HUES48 (cell line): Measurements from ENCODE around the gene PRR33.

Experiments
- H3K27ac ChIP-seq: one replicate; pipeline ENCODE4 v1.7.0; 2013; ENCODE audit warnings: low read depth, low read length, inconsistent platforms
- H3K27me3 ChIP-seq: 2 replicates; pipeline ENCODE4 v1.6.1; 2013; ENCODE audit warnings: mild to moderate bottlenecking, low read length; ENCODE audit not compliant: control insufficient read depth, insufficient read depth
- H3K36me3 ChIP-seq: 2 replicates; pipeline ENCODE4 v1.6.1; 2013; ENCODE audit warnings: low read length; ENCODE audit not compliant: control insufficient read depth, insufficient read depth
- H3K4me1 ChIP-seq: 2 replicates; pipeline ENCODE4 v1.6.1; 2013; ENCODE audit warnings: mild to moderate bottlenecking, low read length; ENCODE audit not compliant: control insufficient read depth, insufficient read depth
- H3K4me3 ChIP-seq: 2 replicates; pipeline ENCODE4 v1.5.1; 2013; ENCODE audit warnings: mild to moderate bottlenecking, low read depth, low read length
- H3K9ac ChIP-seq: 2 replicates; pipeline ENCODE4 v1.6.1; 2013; ENCODE audit warnings: mild to moderate bottlenecking, low read depth, low read length, moderate library complexity
- H3K9me3 ChIP-seq: 2 replicates; pipeline ENCODE4 v1.6.1; 2013; ENCODE audit warnings: low read length; ENCODE audit not compliant: control insufficient read depth, insufficient read depth

PRR33 gene

DNA sequence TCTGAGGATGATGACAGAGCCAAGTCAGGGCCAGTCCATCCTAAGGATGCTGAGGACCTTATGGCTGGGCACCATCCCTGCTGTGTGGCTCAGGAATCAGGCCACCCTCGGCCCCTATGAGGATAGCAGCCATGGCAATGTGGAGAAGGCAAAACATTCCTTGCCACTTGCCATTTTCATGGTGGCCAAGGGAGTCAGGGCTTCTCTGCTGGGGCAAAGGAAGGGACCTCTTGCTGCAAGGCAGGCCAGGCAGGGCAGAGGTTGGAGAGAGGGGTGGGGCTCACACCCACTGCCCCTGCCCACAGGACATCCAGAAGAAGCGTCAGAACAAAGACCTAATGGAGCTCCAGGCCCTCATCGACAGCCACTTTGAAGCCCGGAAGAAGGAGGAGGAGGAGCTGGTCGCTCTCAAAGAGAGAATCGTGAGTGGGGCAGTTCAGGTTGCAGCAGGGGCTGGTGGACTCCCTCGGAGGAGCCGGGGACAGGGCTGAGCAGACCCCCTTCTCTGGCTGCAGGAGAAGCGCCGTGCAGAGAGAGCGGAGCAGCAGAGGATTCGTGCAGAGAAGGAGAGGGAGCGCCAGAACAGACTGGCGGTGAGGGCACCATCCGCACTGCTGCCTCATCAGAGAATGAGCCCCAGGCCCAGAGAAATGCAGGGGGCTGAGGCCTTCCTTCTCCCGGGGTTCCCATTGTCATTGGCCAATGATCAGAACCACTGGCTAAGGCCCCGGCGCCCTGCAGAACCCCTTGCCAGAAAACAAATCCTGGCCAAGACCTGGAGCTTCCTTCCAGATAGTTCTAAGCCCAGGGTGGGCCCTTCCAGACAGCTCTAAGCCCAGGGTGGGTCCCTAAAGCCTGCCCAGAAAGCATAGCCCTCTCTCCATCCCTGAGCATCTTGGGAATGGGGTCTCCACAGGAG lies 42.0 kb upstream of the PRR33 start:
- H3K27me3 ChIP-seq, result no peaks in the 10 kb centered on the region
- H3K36me3 ChIP-seq, result no peaks in the 10 kb centered on the region
- H3K9ac ChIP-seq, result no peak overlapping the region
- no peak overlapping the region for H3K4me3 ChIP-seq
- H3K4me1 ChIP-seq, result no peaks in the 10 kb centered on the region
- H3K9me3 ChIP-seq, result no peaks in the 10 kb centered on the region
- H3K27ac ChIP-seq, result no peak overlapping the region

DNA sequence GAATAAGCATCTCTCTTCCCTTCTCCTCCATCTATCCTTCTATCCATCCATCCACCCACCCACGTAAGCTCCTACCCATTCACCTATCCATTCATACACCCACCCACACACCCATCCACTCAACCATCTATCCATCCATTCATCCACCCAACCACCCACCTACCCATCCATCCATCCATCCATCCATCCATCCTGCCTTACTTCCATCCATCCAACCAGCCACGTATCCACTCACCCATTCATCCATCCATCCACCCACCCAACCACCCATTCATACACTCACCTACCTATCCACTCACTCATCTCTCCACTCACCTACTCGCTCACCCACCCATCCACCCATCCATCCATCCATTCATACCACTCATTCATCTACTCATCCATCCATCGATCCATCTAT lies 41.0 kb upstream of the PRR33 start:
- Histone ChIP-seq H3K27ac (no peak overlapping the region), H3K4me1 (no peaks in the 10 kb centered on the region), H3K27me3 (no peaks in the 10 kb centered on the region)

DNA sequence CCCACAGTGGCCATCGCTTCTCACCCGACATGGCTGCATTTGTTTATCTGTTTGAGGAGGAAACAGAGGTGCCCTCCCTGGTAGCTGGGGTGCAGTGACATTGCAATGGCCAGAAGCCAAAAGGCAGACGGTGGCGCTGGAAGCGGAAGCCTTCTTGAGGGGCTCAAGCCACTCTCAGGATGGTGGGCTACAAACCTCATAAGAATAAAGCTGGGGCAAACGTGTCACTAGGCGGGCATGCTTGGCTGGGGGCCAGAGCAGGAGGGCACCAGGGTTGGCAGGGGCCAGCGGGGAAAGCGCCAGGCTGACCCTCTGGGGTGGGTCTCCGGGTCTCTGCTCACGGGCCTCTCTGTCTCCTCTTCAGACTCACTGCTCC lies 40.4 kb upstream of the PRR33 start:
- H3K27me3 ChIP-seq, result no peaks in the 10 kb centered on the region
- no peak overlapping the region for H3K9ac ChIP-seq
- no peaks in the 10 kb centered on the region for H3K4me1 ChIP-seq
- H3K36me3 ChIP-seq, result no peaks in the 10 kb centered on the region
- H3K27ac ChIP-seq, result no peak overlapping the region
- no peaks in the 10 kb centered on the region for H3K9me3 ChIP-seq
- H3K4me3 ChIP-seq, result no peak overlapping the region

More for the DNA sequence above, 41.0 kb upstream of the PRR33 start:
- no peaks in the 10 kb centered on the region for H3K36me3 ChIP-seq
- H3K9me3 ChIP-seq, result no peaks in the 10 kb centered on the region
- H3K4me3 ChIP-seq, result no peak overlapping the region
- no peak overlapping the region for H3K9ac ChIP-seq

DNA sequence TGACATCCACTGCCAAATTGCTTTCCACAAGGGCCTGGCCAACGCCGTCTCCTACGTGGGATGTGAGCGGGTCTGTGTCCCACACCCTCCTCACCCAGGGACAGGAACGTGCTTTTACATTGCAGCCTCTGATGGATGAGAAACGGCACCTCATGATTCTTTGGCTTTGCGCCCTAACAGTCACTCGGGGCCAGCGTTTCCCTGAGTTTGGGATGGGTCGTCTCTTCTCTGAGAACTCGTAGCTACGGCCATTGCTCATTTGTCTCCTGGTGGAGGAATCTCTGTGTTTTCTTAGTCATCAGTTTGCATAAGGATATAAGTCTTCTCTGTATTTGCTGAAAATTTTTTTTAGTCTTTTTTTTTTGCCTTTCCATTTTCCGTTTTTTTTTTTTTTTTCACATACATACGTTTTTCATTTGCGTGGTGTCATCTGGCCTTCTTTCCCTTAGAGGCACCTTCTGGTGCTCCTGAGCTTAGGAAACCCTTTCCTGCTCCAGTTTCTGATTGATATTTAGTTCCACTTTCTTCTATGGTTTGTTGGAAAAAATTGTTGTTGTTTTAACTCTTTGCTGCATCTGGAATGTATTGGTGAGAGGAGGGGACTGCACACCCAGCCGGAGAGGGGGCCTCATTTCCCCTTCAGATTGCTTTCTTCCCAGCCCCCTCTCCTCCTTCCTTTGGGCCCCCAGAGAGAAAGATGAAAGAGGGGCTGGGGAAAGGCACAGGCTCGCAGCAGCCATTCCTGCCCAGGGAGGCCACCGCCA lies 39.8 kb upstream of the PRR33 start:
- H3K4me1 ChIP-seq, result no peaks in the 10 kb centered on the region

DNA sequence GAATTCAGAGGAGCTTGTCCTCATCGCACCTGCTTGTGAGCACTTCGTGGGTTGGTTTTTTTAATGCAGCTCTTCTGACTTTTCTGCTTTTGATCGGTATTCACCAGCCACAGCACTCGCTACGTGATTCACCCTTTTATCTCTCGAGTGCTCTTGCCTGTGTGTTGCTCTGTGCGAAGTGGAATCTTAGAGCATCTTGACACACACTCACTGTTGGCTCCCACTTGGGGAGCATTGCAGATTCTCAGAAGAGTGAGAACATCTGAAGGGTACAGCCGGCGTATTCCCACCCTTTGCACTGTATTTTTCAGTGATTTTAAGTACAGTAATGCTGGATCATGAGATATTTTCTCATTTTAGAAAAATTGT lies 38.8 kb upstream of the PRR33 start:
- Histone ChIP-seq H3K9ac (no peak overlapping the region), H3K4me3 (no peak overlapping the region), H3K36me3 (no peaks in the 10 kb centered on the region), H3K27ac (no peak overlapping the region), H3K4me1 (no peaks in the 10 kb centered on the region), H3K9me3 (no peaks in the 10 kb centered on the region), H3K27me3 (no peaks in the 10 kb centered on the region)

More for the DNA sequence above, 39.8 kb upstream of the PRR33 start:
- Histone ChIP-seq H3K4me3 (no peak overlapping the region), H3K27me3 (no peaks in the 10 kb centered on the region), H3K27ac (no peak overlapping the region), H3K9me3 (no peaks in the 10 kb centered on the region), H3K36me3 (no peaks in the 10 kb centered on the region), H3K9ac (no peak overlapping the region)

DNA sequence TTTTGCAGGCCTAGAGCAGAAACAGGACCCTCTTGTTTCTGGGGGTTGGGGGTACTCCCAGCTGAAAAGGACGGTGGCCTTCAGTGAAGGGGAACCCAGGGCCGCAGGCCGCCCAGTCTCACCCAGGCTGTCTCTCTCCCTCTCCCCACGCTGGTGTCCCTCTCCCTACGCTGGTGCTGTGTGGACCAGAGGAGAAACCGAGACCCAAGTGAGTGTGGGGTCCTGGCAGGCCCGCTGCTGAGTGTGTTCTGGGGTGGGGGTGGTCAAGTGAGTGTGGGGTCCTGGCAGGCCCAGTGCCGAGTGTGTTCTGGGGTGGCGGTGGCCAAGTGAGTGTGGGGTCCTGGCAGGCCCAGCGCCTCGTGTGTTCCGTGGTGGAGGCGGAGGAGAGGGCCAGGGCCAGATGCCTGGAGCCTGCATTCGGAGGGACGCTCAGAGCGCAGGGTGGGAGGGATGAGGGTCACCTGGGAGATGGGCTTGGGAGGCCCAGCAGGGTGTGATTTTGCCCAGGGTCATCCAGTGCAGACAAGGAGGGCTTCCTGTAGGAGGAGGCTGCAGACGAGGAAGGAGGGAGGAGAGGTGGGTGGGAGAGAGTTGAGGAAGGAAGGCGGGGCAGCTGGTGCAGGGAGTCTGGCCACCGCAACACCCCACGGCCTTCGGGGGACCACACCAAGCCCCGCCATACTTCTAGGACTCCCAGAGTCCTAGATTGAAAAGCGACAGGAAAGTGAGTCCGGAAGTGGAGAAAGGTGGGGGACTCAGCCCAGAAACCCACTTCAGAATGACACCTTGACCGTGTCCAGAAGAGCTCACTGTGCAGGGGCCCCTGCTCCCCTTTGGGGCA lies 38.1 kb upstream of the PRR33 start:
- no peak overlapping the region for H3K4me3 ChIP-seq
- no peak overlapping the region for H3K9ac ChIP-seq
- H3K36me3 ChIP-seq, result no peaks in the 10 kb centered on the region
- H3K27me3 ChIP-seq, result no peaks in the 10 kb centered on the region
- no peaks in the 10 kb centered on the region for H3K9me3 ChIP-seq
- no peaks in the 10 kb centered on the region for H3K4me1 ChIP-seq
- H3K27ac ChIP-seq, result no peak overlapping the region

DNA sequence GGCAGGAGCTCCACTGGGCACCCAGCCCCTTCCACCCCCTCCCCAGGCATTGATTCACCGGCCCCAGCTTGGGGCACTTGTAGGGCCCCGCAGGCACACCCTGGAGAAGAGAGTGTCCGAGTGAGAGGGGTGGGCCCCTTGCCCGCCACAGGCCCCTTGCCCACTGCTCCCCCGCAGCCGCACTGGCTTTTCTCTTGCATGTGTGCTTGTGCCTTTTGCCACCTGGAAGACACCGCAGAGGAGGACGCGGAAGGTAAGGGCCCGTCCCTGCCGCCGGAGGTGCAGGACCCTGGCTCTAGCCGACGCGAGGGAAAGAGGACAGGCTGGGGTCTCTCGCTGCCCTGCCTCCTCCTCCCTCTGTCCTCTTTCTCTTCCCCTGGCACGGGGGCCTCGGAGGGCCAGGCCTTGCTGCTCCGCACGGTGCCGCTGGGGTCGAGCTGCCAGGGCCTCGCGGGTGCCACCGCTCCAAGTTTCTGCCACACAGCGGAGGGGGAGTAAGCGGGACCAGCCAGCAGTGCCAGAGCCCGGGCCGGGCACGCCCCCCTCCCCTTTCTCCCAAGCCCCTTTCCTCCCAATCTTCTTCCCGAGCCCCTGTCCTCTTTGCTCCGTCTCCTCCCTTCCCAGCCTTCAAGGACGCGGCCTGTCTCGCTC lies 37.3 kb upstream of the PRR33 start:
- Histone ChIP-seq H3K9me3 (no peaks in the 10 kb centered on the region), H3K27ac (no peak overlapping the region), H3K36me3 (no peaks in the 10 kb centered on the region), H3K27me3 (no peaks in the 10 kb centered on the region), H3K9ac (no peak overlapping the region), H3K4me1 (no peaks in the 10 kb centered on the region), H3K4me3 (no peak overlapping the region)

DNA sequence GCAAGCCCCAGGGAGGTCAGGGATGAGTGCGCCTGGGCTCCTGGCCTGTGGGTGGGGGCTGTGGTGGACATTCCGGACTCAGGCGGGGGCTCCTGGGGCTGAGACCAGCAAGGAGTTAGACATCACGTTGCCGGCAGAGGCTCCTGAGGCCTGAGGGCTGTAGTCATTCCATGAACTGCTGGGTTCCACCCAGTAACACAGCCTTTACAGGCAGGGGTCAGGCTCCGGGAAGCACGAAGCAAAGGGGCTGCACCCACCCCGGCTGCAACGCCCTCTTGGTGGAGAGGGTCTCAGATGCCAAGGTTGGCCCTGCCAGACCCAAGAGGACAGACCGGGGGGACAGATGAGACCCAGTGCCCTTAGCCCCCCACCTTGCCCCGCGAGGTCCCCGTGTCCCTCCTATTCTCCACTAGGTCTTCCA lies 36.8 kb upstream of the PRR33 start:
- Histone ChIP-seq H3K9me3 (no peaks in the 10 kb centered on the region), H3K27me3 (no peaks in the 10 kb centered on the region), H3K4me1 (no peaks in the 10 kb centered on the region), H3K27ac (no peak overlapping the region), H3K4me3 (no peak overlapping the region), H3K9ac (no peak overlapping the region), H3K36me3 (no peaks in the 10 kb centered on the region)

DNA sequence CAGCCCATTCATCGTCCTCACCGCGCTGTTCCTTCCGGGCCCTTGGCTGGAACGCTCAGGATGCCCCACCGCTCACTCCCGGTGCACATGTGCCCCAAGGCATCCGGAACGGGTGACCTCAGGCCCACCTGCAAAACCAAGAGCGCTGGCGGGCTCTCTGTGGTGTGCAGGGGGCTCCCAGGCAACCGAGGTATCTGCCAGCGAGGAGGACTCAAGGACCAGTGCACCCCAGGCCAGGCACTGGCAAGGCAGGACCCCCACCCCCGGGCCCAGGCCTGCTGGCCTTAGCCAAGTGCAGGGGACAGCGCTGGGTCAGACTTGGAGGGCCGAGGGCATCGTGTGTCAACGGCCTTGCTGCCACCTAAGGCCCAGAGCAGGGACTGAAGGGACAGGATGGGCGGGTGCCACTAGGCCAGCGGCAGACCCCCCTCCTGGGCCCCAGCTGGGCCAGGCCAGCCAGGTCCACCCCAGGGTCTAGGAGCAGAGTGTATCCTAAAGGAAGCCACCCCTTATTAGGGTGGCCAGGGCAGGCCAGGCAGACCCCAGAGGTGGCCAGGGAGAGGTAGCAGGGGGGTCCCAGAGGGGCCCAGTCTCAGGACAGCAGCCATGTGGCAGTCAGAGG lies 36.3 kb upstream of the PRR33 start:
- Histone ChIP-seq H3K36me3 (no peaks in the 10 kb centered on the region), H3K9ac (no peak overlapping the region), H3K9me3 (no peaks in the 10 kb centered on the region), H3K27ac (no peak overlapping the region), H3K4me1 (no peaks in the 10 kb centered on the region), H3K27me3 (no peaks in the 10 kb centered on the region), H3K4me3 (no peak overlapping the region)
